ENCODE results near the gene PRDM8.
"Not testable (repeated sequence)": the region's sequence is repeated elsewhere in the genome, so short reads cannot be mapped to it uniquely, and the experiment has no call there.

The PRDM8 gene

DNA sequence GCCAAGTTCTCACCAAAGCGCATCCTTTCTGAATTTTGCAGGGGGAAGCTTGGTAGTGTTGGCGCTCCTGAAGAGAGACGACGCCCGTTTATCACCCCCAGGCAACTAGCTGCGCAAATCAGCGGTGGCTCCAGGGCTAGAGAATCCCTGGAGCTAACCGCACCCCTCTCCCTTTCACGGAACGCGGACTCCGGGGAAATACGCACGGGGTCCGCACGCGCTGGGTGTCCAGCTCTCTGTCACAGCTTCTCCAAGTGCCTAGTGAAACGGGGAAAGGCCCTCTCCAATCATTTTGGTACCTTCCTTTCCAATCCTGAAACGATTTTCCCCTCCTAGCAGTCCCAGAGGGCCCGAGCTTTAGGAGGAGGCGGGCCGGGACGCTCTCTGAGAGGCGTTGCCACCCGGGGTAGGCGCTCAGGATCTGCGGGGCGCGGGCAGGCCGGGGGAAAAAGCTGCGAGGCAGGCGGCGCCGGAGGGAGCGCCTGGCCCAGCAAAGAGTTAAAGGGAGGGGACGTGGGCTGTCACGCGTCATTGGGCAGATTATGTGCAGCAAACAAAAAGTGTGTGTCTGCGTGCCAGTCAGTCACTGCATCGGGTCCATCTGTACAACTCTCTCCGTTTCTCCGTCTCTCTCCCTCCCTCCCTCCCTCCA, at the start of gene PRDM8:
TSS of gene PRDM8 (plus strand) at position 582 of the 652 bp plus-strand sequence. CDS start 2,578 bp downstream, outside the sequence.
- peak; percentile 44 for DNase-seq

DNA sequence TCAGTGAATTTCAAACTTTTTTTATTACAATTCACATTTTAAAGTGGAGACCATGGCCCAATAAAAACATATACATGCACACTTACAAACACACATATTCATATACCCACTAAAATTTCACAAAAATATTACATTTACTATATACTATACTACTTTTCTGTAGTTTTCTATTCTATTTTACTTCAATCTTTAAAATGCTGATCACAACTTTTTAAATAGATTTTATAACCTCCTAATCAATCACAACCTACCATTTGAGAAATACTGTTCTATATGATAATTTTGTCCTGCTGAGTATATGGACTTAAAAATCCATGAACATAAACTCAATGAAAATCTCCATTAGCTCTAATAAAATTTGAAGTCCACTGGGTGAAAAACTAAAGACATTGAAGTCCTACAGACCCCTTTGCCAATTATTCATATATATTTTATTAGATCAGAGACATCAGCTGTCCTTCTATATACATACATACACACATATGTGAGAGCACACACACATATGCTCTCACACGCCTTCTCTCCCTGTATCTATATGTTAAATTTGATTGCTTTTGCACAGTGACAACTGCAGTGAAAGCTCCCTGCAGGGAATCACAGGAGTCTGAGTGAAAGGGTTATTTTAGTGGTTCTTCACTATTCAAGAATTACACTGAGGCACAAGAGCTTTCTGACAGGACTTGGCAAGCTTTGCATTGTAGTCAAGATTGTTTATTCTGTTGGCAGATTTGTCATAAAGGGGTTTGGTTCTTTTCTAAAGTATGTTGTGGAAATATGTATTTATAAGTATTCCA, 46.7 kb upstream of the PRDM8 start:
- DNase-seq = no peak

GRCh38 chr4:80151981-80152380, 45.3 kb upstream of the PRDM8 start:
- no peak for DNase-seq

DNA sequence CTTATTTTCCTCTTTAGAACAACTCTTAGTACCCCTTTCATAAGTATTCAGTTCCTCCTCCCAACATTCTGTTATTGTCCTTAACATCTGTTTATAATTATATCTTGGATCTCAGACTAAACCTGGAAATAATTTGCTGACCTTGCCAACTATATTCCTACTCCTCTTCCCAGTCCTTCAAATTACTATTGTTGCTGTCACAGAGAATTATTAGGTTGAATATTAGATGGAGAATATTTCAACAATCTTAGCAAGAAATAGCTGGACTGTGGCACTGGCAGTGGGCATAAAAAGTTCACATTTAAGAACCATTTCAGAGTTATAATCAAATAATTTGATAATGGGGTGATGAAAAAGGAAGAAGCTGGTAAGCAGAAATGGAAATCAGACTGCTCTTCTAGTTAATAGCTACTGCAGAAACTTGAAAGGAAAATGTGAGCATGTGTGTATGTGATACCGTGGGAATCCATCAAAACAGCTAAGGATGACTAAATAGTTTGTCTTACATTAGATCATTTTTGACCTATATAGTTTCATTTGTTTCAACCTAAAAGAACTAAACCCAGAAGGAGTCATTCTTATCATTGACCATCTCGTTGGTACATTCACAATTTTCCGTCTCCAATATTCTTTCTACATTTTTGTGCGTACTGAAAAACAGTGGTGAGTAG, 43.3 kb upstream of the PRDM8 start:
- no peak for DNase-seq

GRCh38 chr4:80154545-80154933, 42.8 kb upstream of the PRDM8 start:
- peak; percentile 72 for DNase-seq

DNA sequence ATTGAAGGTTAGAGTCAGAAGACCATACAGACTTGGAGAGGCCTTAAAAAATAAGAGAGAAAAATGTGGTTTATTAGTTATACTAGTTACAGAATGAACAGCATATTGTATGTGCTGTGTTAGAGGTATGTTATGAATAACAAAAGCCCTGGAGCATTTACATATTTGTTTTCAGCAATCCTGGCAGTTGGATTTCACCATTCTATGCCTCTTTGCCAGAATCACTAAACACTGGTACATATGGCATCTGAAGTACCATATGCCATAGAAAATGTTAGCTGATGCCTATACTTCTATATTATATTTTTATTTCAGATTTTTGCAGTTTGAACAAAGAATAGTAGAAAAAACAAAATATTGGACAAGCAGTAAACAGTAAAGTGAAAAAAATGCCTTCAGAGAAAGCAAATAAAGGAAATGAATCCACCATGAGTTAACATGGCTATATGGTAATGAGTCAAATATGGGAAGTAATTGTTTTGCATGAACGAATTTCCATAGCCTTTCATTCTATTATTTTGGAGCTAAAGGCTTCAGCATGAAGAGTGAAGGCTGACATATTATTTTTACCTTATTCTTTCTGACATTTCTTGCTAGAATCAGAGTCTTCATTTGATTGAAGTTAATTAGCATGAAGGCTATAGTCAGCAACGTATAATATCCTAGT, 41.9 kb upstream of the PRDM8 start:
- DNase-seq = no peak

DNA sequence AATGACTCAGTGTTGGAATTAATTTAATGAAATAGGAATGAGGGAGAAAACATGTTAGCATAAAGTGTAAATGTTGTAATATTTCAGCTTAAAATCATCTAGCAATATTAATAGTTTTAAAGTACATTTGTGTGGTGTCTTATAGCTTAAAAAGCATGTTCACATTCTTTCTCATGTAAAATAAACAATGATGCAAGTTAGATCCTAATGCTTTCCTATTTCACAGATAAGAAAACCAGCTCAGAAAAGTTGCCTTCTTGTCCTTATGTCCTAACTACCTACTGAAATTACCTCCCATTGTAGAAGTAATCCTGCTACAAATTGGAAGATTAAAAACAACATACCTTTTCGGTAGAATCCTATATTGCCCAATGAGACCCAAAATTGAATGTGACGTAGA, 40.9 kb upstream of the PRDM8 start:
- no peak for DNase-seq

DNA sequence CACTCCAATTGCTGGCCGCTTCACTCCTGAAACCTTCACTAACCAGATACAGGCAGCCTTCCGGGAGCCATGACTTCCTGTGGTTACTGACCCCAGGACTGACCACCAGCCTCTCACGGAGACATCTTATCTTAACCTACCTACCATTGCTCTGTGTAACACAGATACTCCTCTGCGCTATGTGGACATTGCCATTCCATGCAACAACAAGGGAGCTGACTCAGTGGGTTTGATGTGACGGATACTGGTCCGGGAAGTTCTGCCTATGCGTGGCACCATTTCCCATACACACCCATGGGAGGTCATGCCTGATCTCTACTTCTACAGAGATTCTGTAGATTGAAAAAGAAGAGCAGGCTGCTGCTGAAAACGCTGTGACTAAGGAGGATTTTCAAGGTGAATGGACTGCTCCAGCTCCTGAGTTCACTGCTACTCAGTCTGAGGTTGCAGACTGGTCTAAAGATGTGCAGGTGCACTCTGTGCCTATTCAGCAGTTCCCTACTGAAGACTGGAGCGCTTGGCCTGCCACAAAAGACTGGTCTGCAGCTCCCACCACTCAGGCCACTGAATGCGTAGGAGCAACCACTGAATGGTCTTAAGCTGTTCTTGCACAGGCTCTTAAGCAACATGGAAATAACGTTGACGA, 35.8 kb upstream of the PRDM8 start:
- DNase-seq = no peak

- DNase-seq = no peak
Measured at GRCh38 chr4:80162418-80162817, 34.9 kb upstream of the PRDM8 start.

GRCh38 chr4:80165855-80166254, 31.4 kb upstream of the PRDM8 start:
- no peak for DNase-seq

GRCh38 chr4:80171251-80171650, 26.1 kb upstream of the PRDM8 start:
- no peak for DNase-seq

DNA sequence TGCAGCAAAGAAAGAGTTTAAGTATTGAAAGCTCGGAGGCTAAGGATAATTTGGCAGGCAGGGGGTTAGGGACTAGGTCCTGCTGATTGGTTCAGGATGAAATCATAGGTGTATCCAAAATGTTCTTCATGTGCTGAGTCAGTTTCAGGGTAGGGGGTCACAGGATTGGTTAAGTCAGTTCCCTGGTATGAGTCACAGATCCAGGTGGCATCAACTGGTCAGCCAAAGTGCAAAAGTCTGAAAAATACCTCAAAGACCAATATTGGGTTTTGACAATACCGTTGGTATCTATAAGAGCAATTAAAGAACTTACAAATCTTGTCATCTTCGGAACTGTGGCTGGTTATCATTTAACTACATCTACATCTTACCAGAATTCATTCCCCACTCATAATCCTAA, 25.6 kb upstream of the PRDM8 start:
- no peak for DNase-seq

DNA sequence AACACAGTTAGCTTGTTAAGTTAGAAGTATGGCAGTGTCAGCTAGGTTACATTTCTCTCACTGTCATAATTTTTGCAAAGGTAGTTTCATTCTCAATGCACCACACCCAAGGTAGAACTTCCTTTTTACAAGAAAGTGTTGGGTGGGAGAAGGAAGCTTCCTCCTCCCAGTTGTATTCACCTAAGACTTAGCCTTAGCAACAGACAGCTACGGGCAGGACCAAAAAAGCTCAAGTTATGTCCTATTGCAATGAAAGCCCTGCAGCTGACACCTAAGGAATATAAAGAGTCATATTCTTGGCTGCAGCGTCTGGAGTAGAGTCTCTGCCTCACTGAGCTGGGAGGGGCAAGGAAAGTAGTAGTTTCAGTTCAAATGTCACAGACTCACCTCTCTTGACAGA, 25.1 kb upstream of the PRDM8 start:
- DNase-seq = no peak

DNA sequence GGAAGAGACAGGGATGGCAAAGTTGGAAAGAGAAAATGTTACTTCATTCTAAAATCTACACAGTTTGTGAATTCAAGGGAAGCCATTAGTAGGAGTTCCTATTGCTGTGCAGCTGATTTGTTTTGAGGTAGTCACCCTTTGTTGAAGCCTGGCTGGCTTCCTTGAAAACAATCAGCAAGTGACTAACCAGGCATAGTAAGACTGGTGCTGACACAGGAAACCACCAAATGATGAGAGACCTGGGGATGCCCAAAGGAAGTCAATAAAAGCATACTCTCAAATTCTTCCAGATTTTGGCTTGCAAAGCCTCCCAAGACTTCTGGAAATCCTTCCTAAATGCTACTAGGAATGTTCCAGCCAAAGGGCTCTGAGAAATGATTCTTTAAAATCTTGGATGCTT, 23.9 kb upstream of the PRDM8 start:
- DNase-seq = no peak

DNA sequence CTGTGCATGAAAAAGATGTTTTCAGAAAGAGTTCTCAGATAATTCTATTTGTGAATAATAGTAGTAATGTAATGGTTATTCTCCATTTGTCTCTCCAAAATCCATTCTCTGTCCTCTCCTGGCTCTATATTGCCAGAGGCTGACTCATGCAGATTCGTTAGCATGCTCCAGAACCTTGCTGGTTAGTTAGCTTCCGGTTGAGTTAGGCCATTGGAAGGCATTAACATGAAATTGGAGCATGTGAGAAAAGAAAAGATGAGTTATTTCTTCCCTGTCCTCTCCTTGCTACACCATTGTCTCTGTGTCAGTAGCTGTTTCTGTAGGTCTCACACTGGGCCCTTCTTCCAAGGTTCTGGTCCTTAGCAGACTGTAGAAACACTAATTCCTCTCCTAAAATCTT, 23.5 kb upstream of the PRDM8 start:
- DNase-seq = no peak

DNA sequence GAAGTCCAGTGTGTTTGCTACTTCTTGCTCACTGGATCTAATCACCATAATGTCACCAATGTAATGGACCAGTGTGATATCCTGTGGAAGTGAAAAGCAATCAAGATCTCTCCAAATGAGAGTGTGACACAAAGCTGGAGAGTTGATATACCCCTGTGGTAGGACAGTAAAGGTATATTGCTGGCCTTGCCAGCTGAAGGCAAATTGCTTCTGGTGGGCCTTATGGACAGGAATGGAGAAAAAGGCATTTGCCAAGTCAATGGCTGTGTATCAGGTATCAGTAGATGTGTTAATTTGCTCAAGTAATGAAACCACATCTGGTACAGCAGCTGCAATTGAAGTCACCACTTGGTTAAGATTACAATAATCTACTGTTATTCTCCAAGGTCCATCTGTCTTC, 19.5 kb upstream of the PRDM8 start:
- not testable (repeated sequence) for DNase-seq

GRCh38 chr4:80178964-80179363, 18.3 kb upstream of the PRDM8 start:
- DNase-seq = no peak

DNA sequence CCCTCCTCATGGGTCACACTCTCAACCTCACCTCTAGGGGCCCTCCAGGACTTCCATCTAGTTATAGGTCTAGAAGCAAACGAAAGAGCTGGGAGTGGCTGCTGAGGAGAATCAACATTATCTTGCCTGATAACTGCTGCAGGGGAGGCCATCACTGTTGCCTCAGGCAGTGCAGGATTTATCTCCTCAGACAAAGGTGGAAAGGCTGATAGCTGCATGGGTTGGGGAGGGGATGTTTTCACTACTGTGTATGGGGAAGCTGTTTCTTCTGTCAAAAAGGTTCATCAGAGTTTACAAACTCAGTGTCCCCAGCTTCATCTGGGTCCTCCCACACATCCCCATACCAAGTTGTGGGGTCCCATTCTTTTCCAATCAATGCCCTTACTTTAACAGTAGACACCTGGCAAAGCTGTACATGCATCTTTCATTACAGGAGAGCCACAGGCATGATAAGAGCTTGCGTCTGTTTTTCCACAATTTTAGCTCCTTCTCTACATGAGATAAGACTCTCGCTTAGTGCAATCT, 17.6 kb upstream of the PRDM8 start:
- DNase-seq = no peak

DNA sequence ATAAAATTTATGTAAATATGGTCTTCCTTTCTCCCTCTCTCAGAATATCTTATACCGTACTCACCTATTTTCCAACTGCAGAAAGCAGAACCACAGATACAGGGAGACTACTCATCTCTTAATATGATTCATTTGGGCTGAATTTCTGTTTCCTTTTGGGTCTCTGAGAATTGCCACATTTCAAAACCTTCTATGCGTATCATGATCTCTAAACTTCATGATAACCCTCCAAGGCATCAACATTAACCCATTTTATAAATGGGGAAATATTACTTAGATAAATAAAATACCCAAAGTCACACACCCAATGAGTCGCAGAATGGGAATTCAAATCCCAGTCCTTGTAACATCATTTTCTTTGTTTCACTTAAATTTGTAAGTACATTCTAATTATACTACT, 16.6 kb upstream of the PRDM8 start:
- no peak for DNase-seq

GRCh38 chr4:80182237-80182866, 15.0 kb upstream of the PRDM8 start:
- DNase-seq = no peak

- no peak for DNase-seq
Measured at GRCh38 chr4:80183250-80184052, 13.9 kb upstream of the PRDM8 start.
